ENCODE results near the gene PSMG4. TPM values are rescaled to one million over a fixed set of nuclear protein-coding genes. Genes with fewer than 3 reads are reported as not detected.
"Not testable (repeated sequence)": the region's sequence is repeated elsewhere in the genome, so short reads cannot be mapped to it uniquely, and the experiment has no call there.

The PSMG4 gene
- total RNA-seq, 3 donors from 2014 or later: 26.0 to 31.6 (median 27.8) TPM

DNA sequence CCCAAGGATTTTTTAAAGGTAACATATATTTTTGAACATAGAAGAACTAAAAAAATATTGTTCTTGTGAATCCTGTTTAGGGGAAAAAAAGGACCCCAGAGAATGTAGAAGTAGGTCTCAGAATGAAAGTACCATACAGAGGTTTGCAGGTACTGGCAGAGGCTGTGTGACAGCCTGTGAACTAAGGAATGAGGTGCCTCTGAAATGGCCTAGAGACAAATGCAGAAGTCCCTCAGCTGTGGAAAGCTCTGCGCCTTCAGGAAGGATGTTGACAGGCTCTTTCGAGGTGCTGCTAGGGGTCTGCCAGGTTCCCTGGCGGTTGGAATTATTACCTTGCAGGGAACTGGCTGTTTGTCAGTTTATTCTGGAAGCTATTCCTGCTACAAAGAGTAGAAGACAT lies 22.7 kb upstream of the PSMG4 start:
- H3K4me3 Mint-ChIP-seq: no peak overlapping the region
- ATAC-seq (no peak), DNase-seq (no peak)
- H3K4me1 Mint-ChIP-seq (ENCODE audit: low read depth): peaks cover 9% of the 10 kb centered on the region
- no peaks in the 10 kb centered on the region for H3K36me3 Mint-ChIP-seq (ENCODE audit: insufficient read depth)
- no peaks in the 10 kb centered on the region for H3K9me3 Mint-ChIP-seq
- peaks cover 77% of the 10 kb centered on the region for H3K27me3 Mint-ChIP-seq (ENCODE audit: low read depth)

DNA sequence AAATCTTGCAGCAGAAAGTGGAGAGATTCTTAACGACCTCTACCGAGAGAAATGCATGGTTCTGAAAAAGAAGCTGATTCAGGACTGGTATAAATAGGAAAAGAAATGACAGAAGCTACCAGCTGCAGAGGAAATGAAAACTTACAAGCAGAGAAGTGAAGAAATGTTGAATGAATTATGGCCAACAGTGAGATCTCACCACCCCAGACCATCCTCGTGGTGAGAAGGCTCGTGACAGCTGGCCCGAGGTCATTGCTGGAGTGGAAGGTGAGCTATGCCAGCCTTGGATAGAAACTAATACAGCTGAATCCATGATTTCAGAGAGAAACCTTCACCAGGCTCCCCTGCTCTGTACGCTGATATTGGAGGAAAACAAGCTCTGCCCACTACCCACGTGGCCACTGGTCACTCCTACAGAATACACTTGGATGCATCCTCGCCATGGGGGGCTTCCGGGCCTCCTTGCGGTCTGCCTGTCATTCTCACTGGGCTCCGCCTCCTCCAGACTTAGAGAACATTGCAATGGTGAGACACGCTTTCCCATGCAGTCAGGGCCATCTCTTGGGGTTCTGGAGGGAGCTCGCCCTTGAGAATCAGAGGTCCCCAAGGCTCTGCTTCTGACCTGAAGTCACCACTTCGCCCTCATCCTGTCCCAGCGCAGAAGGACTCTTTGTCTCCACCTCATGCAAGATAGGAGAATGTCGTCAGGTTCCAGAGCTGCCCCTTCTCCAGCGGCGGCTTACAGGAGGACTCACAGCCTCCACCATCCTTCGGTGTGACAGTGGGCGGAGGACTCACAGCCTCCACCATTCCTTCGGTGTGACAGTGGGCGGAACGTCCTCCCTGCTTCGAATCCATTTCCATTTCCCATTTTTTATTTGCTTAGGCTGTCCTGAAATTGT lies 20.7 kb upstream of the PSMG4 start:
- ATAC-seq: no peak
- peaks cover 68% of the 10 kb centered on the region for H3K27me3 Mint-ChIP-seq (ENCODE audit: low read depth)
- H3K4me3 Mint-ChIP-seq: no peak overlapping the region
- no peak for DNase-seq
- H3K4me1 Mint-ChIP-seq (ENCODE audit: low read depth): no peaks in the 10 kb centered on the region
- no peaks in the 10 kb centered on the region for H3K9me3 Mint-ChIP-seq
- H3K36me3 Mint-ChIP-seq (ENCODE audit: insufficient read depth): no peaks in the 10 kb centered on the region

GRCh38 chr6:3239110-3239830 lies 19.5 kb upstream of the PSMG4 start:
- Mint-ChIP-seq H3K27me3 (ENCODE audit: low read depth) (peaks cover 64% of the 10 kb centered on the region), H3K36me3 (ENCODE audit: insufficient read depth) (no peaks in the 10 kb centered on the region), H3K4me3 (no peak overlapping the region), H3K4me1 (ENCODE audit: low read depth) (no peaks in the 10 kb centered on the region), H3K9me3 (no peaks in the 10 kb centered on the region)
- ATAC-seq (no peak), DNase-seq (no peak)

- no peak for DNase-seq
- Mint-ChIP-seq H3K9me3 (no peaks in the 10 kb centered on the region), H3K36me3 (ENCODE audit: insufficient read depth) (no peaks in the 10 kb centered on the region), H3K4me1 (ENCODE audit: low read depth) (no peaks in the 10 kb centered on the region), H3K4me3 (no peak overlapping the region), H3K27me3 (ENCODE audit: low read depth) (peaks cover 52% of the 10 kb centered on the region)
- no peak for ATAC-seq
Measured at GRCh38 chr6:3240595-3240994, 18.2 kb upstream of the PSMG4 start.

DNA sequence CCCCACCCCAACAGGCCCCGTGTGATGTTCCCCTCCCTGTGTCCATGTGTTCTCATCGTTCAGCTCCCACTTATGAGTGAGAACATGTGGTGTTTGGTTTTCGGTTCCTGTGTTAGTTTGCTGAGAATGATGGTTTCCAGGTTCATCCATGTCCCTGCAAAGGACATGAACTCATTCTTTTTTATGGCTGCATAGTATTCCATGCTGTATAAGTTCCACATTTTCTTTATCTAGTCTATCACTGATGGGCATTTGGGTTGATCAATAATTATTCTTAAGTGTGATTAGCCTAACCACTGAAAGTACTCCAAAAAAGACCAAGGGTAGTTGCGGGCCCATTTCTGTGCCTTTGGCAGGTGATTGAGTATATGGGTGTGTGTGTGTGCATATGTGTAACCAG lies 17.0 kb upstream of the PSMG4 start:
- H3K4me1 Mint-ChIP-seq (ENCODE audit: low read depth); H3K36me3 Mint-ChIP-seq (ENCODE audit: insufficient read depth); H3K4me3 Mint-ChIP-seq; DNase-seq; H3K9me3 Mint-ChIP-seq; ATAC-seq: not testable (repeated sequence)
- peaks cover 49% of the 10 kb centered on the region for H3K27me3 Mint-ChIP-seq (ENCODE audit: low read depth)

- H3K4me3 Mint-ChIP-seq: no peak overlapping the region
- no peak for DNase-seq
- H3K4me1 Mint-ChIP-seq (ENCODE audit: low read depth): no peaks in the 10 kb centered on the region
- H3K27me3 Mint-ChIP-seq (ENCODE audit: low read depth): peaks cover 52% of the 10 kb centered on the region
- no peak for ATAC-seq
- H3K9me3 Mint-ChIP-seq: no peaks in the 10 kb centered on the region
- no peaks in the 10 kb centered on the region for H3K36me3 Mint-ChIP-seq (ENCODE audit: insufficient read depth)
Measured at GRCh38 chr6:3242768-3243167, 16.0 kb upstream of the PSMG4 start.

DNA sequence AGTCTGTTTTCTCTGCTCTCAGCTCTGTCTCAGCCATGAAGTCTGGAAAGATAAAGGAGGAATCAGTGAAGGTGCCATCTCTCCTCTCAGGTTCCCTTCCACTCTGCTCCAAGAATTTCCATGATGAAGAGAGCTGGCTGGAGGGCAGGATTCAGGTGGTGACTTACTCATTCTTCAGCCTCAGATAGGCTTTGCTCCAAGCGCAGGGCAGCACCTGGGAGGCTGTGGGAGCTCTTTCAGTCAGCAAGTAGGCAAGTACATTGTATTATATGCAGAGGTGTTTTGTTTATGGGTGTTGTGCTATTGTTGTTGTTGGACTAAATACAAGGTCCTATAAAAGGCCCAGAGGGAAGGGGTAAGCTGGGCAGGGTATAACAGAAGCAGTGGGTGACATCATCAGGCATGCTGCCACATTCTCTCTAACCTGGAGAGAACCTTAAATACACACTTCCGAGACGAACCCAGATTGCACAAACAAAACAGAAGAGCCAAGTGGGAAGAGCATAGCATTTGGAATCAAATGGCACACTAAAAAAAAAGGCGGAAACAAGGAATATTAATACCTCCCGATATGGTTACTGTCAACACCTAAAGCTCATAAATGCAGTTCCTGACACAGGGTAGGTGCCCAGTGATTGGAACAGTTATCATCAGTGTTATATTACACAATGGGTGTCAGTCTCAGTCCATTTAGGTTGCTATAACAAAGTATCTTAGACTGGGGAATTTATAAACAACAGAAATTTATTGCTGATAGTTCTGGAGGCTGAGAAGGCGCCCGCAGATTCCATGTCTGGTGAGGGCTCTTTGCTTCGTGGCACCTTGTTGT lies 14.5 kb upstream of the PSMG4 start:
- H3K27me3 Mint-ChIP-seq (ENCODE audit: low read depth): peaks cover 50% of the 10 kb centered on the region
- no peak overlapping the region for H3K4me3 Mint-ChIP-seq
- no peaks in the 10 kb centered on the region for H3K36me3 Mint-ChIP-seq (ENCODE audit: insufficient read depth)
- no peaks in the 10 kb centered on the region for H3K4me1 Mint-ChIP-seq (ENCODE audit: low read depth)
- DNase-seq (no peak), ATAC-seq (no peak)
- no peaks in the 10 kb centered on the region for H3K9me3 Mint-ChIP-seq

DNA sequence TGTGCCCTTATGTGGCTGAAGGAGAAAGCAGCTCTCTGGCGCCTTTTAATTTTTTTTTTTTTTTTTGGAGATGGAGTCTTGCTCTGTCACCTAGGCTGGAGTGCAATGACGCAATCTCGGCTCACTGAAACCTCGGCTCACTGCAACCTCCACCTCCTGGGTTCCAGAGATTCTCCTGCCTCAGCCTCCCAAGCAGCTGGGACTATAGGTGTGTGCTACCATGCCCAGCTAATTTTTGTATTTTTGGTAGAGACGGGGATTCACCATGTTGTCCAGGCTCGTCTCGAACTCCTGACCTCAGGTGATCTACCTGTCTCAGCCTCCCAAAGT lies 13.9 kb upstream of the PSMG4 start:
- not testable (repeated sequence) for H3K4me3 Mint-ChIP-seq; H3K9me3 Mint-ChIP-seq; ATAC-seq; H3K36me3 Mint-ChIP-seq (ENCODE audit: insufficient read depth); H3K4me1 Mint-ChIP-seq (ENCODE audit: low read depth); DNase-seq
- peaks cover 52% of the 10 kb centered on the region for H3K27me3 Mint-ChIP-seq (ENCODE audit: low read depth)

GRCh38 chr6:3245216-3245615 lies 13.5 kb upstream of the PSMG4 start:
- Mint-ChIP-seq H3K4me1 (ENCODE audit: low read depth) (no peaks in the 10 kb centered on the region), H3K36me3 (ENCODE audit: insufficient read depth) (no peaks in the 10 kb centered on the region), H3K4me3 (no peak overlapping the region), H3K27me3 (ENCODE audit: low read depth) (peaks cover 52% of the 10 kb centered on the region), H3K9me3 (no peaks in the 10 kb centered on the region)
- DNase-seq (no peak), ATAC-seq (no peak)

GRCh38 chr6:3247255-3248146 lies 11.2 kb upstream of the PSMG4 start:
- peaks cover 53% of the 10 kb centered on the region for H3K27me3 Mint-ChIP-seq (ENCODE audit: low read depth)

DNA sequence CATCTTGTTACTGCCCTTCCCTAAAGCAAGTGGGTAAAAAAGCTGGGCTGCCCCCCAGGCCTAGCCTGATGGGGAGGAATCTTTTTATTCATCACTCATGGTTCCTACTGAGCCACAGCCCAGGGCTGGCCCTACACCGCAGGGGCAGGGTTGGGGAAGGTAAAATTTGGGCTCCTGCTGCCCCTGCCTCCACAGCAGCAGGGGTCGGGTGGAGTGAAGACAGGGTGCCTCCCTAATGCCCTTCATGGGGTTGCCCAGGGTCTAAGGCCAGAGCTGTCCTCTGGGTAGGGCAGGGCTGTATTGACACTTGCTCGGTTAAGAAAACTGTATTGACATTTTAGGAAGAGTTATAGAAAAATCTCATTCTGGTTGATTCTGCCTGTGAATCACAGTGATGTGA lies 8.9 kb upstream of the PSMG4 start:
- no peak for DNase-seq
- H3K4me3 Mint-ChIP-seq: no peak overlapping the region
- peaks cover 5% of the 10 kb centered on the region for H3K9me3 Mint-ChIP-seq
- H3K4me1 Mint-ChIP-seq (ENCODE audit: low read depth): peaks cover 4% of the 10 kb centered on the region
- peaks cover 40% of the 10 kb centered on the region for H3K27me3 Mint-ChIP-seq (ENCODE audit: low read depth)
- ATAC-seq: no peak
- H3K36me3 Mint-ChIP-seq (ENCODE audit: insufficient read depth): no peaks in the 10 kb centered on the region

More at GRCh38 chr6:3247255-3248146, 11.2 kb upstream of the PSMG4 start:
- Mint-ChIP-seq H3K4me3 (no peak overlapping the region), H3K36me3 (ENCODE audit: insufficient read depth) (no peaks in the 10 kb centered on the region), H3K9me3 (no peaks in the 10 kb centered on the region), H3K4me1 (ENCODE audit: low read depth) (peaks cover 4% of the 10 kb centered on the region)
- ATAC-seq (no peak), DNase-seq (no peak)

- H3K4me1 Mint-ChIP-seq (ENCODE audit: low read depth): peaks cover 4% of the 10 kb centered on the region
- DNase-seq (no peak), ATAC-seq (no peak)
- H3K4me3 Mint-ChIP-seq: no peak overlapping the region
- peaks cover 40% of the 10 kb centered on the region for H3K27me3 Mint-ChIP-seq (ENCODE audit: low read depth)
- no peaks in the 10 kb centered on the region for H3K36me3 Mint-ChIP-seq (ENCODE audit: insufficient read depth)
- H3K9me3 Mint-ChIP-seq: peaks cover 5% of the 10 kb centered on the region
Measured at GRCh38 chr6:3250231-3250675, 8.5 kb upstream of the PSMG4 start.

GRCh38 chr6:3251462-3252314 lies 7.1 kb upstream of the PSMG4 start:
- Mint-ChIP-seq H3K9me3 (peaks cover 5% of the 10 kb centered on the region), H3K36me3 (ENCODE audit: insufficient read depth) (no peaks in the 10 kb centered on the region), H3K27me3 (ENCODE audit: low read depth) (peaks cover 35% of the 10 kb centered on the region), H3K4me3 (no peak overlapping the region), H3K4me1 (ENCODE audit: low read depth) (peaks cover 4% of the 10 kb centered on the region)
- ATAC-seq (peak; percentile 83 to 95), DNase-seq (peak; percentile 81)

All from activated T-cell treated with anti-CD3 and anti-CD28 coated beads, Interleukin-2, amount 50 U/mL, for 4 hours (primary cell).